Chondrocyte (in vitro differentiated cells): Measurements from ENCODE around the gene MAP2K5. TPM values are rescaled to one million over a fixed set of nuclear protein-coding genes. Genes with fewer than 3 reads are reported as not detected.

Experiments
- DNase-seq: peaks from one replicate; pipeline ENCODE4 v3.0.0; 2021; ENCODE audit warnings: mixed read lengths, low spot score
- H3K27ac Mint-ChIP-seq: one replicate; pipeline ENCODE4 v1.8.0; 2021; ENCODE audit warnings: mild to moderate bottlenecking, moderate library complexity, mixed read lengths; ENCODE audit not compliant: unreplicated experiment
- H3K27me3 Mint-ChIP-seq: 2 replicates; pipeline ENCODE4 v1.8.0; 2021; ENCODE audit warnings: low read depth, mixed read lengths
- H3K36me3 Mint-ChIP-seq: 2 replicates; pipeline ENCODE4 v1.8.0; 2021; ENCODE audit warnings: low read depth, mixed read lengths
- H3K4me1 Mint-ChIP-seq: 2 replicates; pipeline ENCODE4 v1.8.0; 2021; ENCODE audit warnings: low read depth, mild to moderate bottlenecking, mixed read lengths
- H3K4me3 Mint-ChIP-seq: one replicate; pipeline ENCODE4 v1.8.0; 2021; ENCODE audit warnings: mild to moderate bottlenecking, moderate library complexity, mixed read lengths; ENCODE audit not compliant: unreplicated experiment
- H3K9me3 Mint-ChIP-seq: 2 replicates; pipeline ENCODE4 v1.8.0; 2021; ENCODE audit warnings: low read depth, mixed read lengths
- total RNA-seq: library from RNA; stranded (reverse); gene quantifications from 3 replicates; pipeline ENCODE4 v1.2.1, GENCODE V29; 2021
- TF ChIP-seq, protein P1 (sequence below): fragments of 200-600 bp; sonication (generic); IDR thresholded peaks from 2 replicates; pipeline ENCODE4 v1.5.0; 2021; ENCODE audit warnings: antibody characterized with exemption, mild to moderate bottlenecking, moderate library complexity

The MAP2K5 gene
- total RNA-seq, 1 donor from 2014 or later, result 14.0 TPM

DNA sequence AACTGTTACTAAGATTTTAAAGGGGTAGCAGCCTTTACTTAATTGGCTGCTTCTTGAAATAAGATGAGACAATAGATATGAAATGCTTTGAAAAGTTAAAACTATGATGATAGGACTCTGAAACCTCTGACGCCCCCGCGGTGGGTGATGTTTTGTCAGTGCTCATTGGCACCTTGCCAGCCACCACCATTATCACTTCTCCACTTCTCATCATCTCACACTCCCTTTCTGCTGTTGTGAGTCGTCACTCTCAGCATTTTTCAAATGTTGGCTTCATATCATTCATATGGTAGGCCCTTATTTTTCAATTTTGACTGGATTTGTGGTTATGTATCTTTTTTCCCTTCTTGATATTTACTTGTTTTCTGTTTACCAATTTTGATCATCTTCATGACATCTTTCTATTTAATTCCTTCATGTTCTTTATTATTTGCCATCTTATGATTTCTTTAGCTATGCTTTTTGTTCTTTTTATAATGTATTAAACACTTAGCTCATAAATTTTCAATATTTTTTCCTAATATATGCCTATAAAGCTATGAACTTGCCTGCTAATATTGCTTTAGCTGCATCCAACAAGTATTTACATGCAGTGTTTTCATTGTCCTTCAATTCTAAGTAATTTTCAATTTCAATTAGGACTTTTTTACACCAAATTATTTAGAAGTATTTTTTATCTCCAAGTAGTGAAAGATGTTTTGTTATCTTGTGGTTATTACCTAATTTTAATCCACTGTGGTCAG is 252.5 kb downstream of the MAP2K5 start:
- peaks cover 15% of the 10 kb centered on the region for H3K4me1 Mint-ChIP-seq
- H3K4me3 Mint-ChIP-seq, result no peak overlapping the region
- H3K27ac Mint-ChIP-seq, result no peak overlapping the region
- DNase-seq, result no peak
- H3K9me3 Mint-ChIP-seq, result peaks cover 19% of the 10 kb centered on the region
- H3K36me3 Mint-ChIP-seq, result peaks cover 13% of the 10 kb centered on the region
- H3K27me3 Mint-ChIP-seq, result no peaks in the 10 kb centered on the region
- TF ChIP-seq, protein P1, sequence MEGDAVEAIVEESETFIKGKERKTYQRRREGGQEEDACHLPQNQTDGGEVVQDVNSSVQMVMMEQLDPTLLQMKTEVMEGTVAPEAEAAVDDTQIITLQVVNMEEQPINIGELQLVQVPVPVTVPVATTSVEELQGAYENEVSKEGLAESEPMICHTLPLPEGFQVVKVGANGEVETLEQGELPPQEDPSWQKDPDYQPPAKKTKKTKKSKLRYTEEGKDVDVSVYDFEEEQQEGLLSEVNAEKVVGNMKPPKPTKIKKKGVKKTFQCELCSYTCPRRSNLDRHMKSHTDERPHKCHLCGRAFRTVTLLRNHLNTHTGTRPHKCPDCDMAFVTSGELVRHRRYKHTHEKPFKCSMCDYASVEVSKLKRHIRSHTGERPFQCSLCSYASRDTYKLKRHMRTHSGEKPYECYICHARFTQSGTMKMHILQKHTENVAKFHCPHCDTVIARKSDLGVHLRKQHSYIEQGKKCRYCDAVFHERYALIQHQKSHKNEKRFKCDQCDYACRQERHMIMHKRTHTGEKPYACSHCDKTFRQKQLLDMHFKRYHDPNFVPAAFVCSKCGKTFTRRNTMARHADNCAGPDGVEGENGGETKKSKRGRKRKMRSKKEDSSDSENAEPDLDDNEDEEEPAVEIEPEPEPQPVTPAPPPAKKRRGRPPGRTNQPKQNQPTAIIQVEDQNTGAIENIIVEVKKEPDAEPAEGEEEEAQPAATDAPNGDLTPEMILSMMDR, result no peak

DNA sequence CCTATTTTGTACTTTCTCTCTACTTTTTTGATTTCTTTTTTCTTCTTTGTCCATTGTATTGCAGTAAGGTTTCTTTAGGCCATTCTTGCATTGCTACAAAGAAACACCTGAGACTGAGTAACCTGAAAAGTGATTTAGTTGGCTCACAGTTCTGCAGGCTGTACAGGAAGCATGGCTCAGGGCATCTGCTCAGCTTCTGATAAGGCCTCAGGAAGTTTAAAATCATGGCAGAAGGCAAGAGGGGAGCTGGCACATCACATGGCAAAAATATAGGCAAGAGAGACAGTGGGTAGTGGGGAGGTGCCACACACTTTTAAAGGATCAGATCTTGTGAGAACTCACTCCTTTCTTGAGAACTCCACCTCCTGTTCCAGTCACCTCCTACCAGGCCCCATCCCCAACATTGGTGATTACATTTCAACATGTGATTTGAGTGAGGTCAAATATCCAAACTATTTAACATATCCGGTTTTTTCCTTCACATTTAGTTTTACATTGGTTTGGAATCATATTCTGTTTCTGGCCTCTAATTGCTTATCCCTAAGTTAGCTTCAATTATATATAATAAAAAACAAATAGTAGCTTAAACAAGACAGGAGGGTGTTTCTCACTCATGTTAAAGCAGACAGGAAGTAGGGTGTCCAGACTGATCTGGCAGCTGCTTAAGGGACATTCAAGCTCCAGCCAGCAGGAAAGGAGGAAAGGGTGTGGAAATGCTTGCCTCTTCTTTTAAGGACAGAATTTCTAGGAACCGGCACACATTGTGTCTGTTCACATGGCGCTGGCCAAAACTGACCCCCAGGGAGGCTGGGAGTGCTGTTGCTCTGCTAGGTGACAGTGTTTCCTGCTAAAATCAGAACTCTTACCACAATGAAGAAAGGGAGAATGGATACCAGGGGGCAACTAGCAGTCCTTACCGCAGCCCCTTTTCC is 254.0 kb downstream of the MAP2K5 start:
- no peak overlapping the region for H3K27ac Mint-ChIP-seq
- DNase-seq, result no peak
- H3K36me3 Mint-ChIP-seq, result peaks cover 13% of the 10 kb centered on the region
- TF ChIP-seq, protein P1, result no peak
- H3K4me1 Mint-ChIP-seq, result peaks cover 15% of the 10 kb centered on the region
- H3K27me3 Mint-ChIP-seq, result no peaks in the 10 kb centered on the region
- no peak overlapping the region for H3K4me3 Mint-ChIP-seq
- H3K9me3 Mint-ChIP-seq, result peaks cover 19% of the 10 kb centered on the region

DNA sequence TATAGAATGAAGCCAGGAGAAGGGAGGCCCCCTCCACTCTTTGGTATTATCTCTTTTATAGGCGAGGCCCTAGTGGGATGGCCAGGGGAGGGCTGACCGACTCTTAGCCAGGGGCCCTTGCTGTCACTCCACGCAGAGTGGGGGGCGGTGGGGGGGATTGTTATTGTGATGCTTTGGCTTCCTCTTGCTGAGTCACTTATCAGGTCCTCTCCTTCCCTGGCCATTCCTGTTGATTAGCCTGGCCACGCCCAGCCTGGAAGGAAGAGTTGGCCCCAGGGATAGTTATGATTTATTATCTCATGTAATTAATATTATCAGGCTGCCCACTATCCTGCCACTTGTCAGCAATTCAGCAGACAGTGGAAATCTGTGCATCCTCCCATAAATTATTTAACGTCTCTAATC is 257.3 kb downstream of the MAP2K5 start:
- Mint-ChIP-seq H3K27ac (no peak overlapping the region), H3K4me3 (no peak overlapping the region), H3K27me3 (no peaks in the 10 kb centered on the region), H3K36me3 (peaks cover 9% of the 10 kb centered on the region), H3K9me3 (peaks cover 15% of the 10 kb centered on the region), H3K4me1 (peaks cover 9% of the 10 kb centered on the region)
- TF ChIP-seq, protein P1, result no peak
- DNase-seq, result no peak

DNA sequence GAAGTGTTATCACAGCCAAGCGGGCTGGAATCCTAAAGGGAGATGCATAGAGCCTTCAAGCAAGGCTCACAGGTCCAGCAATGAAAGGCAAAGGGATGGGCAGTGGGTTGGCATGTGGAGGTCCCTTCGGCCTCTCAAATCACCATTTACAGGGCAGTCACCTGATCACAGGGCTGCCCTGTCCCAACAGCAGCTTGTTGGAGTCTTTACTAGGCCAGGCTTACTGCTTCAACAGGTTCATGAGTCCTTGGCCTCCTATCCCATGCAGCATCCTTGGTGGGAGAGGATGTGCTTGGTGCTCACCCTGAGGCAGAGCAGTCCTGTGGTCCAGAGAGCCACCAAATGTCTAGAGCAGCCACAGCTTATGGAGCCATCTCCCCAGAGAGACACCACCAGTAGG is 258.6 kb downstream of the MAP2K5 start:
- no peak for DNase-seq
- peaks cover 1% of the 10 kb centered on the region for H3K9me3 Mint-ChIP-seq
- peaks cover 8% of the 10 kb centered on the region for H3K4me1 Mint-ChIP-seq
- TF ChIP-seq, protein P1, result no peak
- H3K36me3 Mint-ChIP-seq, result peaks cover under 1% of the 10 kb centered on the region
- no peak overlapping the region for H3K4me3 Mint-ChIP-seq
- H3K27me3 Mint-ChIP-seq, result no peaks in the 10 kb centered on the region
- no peak overlapping the region for H3K27ac Mint-ChIP-seq
